ENCODE measurements around the gene ITGA2B.

DNA sequence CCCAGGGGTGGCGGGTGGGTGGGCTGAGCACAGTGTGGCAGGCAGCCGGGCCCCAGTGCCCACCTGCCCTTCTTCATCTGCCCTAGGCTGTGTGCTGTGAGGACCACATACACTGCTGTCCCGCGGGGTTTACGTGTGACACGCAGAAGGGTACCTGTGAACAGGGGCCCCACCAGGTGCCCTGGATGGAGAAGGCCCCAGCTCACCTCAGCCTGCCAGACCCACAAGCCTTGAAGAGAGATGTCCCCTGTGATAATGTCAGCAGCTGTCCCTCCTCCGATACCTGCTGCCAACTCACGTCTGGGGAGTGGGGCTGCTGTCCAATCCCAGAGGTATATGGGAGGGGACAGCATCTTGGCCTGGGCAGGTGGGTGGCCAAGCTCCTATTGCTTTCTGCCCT is 38.0 kb downstream of the ITGA2B start:
- TF ChIP-seq, protein P1, sequence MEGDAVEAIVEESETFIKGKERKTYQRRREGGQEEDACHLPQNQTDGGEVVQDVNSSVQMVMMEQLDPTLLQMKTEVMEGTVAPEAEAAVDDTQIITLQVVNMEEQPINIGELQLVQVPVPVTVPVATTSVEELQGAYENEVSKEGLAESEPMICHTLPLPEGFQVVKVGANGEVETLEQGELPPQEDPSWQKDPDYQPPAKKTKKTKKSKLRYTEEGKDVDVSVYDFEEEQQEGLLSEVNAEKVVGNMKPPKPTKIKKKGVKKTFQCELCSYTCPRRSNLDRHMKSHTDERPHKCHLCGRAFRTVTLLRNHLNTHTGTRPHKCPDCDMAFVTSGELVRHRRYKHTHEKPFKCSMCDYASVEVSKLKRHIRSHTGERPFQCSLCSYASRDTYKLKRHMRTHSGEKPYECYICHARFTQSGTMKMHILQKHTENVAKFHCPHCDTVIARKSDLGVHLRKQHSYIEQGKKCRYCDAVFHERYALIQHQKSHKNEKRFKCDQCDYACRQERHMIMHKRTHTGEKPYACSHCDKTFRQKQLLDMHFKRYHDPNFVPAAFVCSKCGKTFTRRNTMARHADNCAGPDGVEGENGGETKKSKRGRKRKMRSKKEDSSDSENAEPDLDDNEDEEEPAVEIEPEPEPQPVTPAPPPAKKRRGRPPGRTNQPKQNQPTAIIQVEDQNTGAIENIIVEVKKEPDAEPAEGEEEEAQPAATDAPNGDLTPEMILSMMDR (conservative IDR thresholded peaks at IDR 0.05 in 1 of 2, IDR thresholded peaks at IDR 0.05 in 1 of 2; ENCODE audit: extremely low read depth in 1 of 2, insufficient read depth in 1 of 2, low read depth in 1 of 2, low read length in 2 of 2) = no peak
- no peak for TF ChIP-seq EZH2 (IDR thresholded peaks at IDR 0.05; ENCODE audit: borderline replicate concordance, low read length)
